K562 (cell line): ENCODE measurements around the gene CCDC102B.

Experiments
- CEBPB ChIP-seq: fragments of 450-650 bp; IDR thresholded peaks from 2 replicates; pipeline ENCODE4 v1.6.1; 2016; ENCODE audit warnings: missing genetic modification characterization, missing compliant biosample characterization
- CTCF ChIP-seq, 3 experiments: IDR thresholded peaks in 2 of 3; conservative IDR thresholded peaks in 1 of 3; 2 replicates each; pipeline ENCODE4 v1.5.1; 2011 to 2012; ENCODE audit warnings: low read length in 3 of 3, mild to moderate bottlenecking in 3 of 3, control low read depth in 2 of 3, improper control_type of control experiment in 1 of 3, inconsistent platforms in 1 of 3, low read depth in 1 of 3, mixed read lengths in 1 of 3, moderate library complexity in 1 of 3; ENCODE audit not compliant: insufficient read depth in 2 of 3
- ELK1 ChIP-seq: sonication (generic); formaldehyde crosslinking; IDR thresholded peaks from 2 replicates; pipeline ENCODE4 v1.8.1; 2022; ENCODE audit warnings: missing genetic modification reagents
- MAFK ChIP-seq: IDR thresholded peaks from 2 replicates; pipeline ENCODE4 v1.6.1; 2011; ENCODE audit warnings: low read length, improper control_type of control experiment
- SFPQ ChIP-seq: fragments of 200-400 bp; formaldehyde crosslinking; IDR thresholded peaks from 2 replicates; pipeline ENCODE4 v1.6.1; 2017; ENCODE audit warnings: mild to moderate bottlenecking, low read depth, low read length, moderate library complexity
- SP2 ChIP-seq: IDR thresholded peaks from 2 replicates; pipeline ENCODE4 v1.6.1; 2011; ENCODE audit warnings: mild to moderate bottlenecking, low read depth, low read length, moderate library complexity; ENCODE audit not compliant: poor library complexity, severe bottlenecking; ENCODE audit errors: extremely low read depth
- ZBTB7A ChIP-seq: IDR thresholded peaks from 2 replicates; pipeline ENCODE4 v1.6.1; 2011; ENCODE audit warnings: low read depth, mild to moderate bottlenecking, low read length, moderate library complexity, borderline replicate concordance; ENCODE audit not compliant: control insufficient read depth
- ZNF124 ChIP-seq: sonication (generic); formaldehyde crosslinking; IDR thresholded peaks from 2 replicates; pipeline ENCODE4 v1.8.1; 2022; ENCODE audit warnings: missing genetic modification reagents

- TF ChIP-seq CTCF (IDR thresholded peaks at IDR 0.05 in 2 of 3, conservative IDR thresholded peaks at IDR 0.05 in 1 of 3; ENCODE audit: insufficient read depth in 2 of 3, low read depth in 1 of 3, low read length in 3 of 3) (no peak), CEBPB (no peak), ZBTB7A (no peak), ELK1 (CRISPR knock-in tag) (no peak), ZNF124 (CRISPR knock-in tag) (no peak), SFPQ (no peak), SP2 (no peak), MAFK (no peak)
These were observed 288.1 kb downstream of the CCDC102B start for GRCh38 chr18:69085951-69086350.
